Esophagus squamous epithelium (tissue), 4 donors: ENCODE data around the gene SLC33A1.

Source experiments
- CTCF ChIP-seq, 6 experiments: fragments of 450-650 bp in 4 of 6; fragments of 200-600 bp in 2 of 6; sonication (generic) in 2 of 6; IDR thresholded peaks; one replicate each; pipeline ENCODE4 v1.5.1; 2016 to 2019; ENCODE audit warnings: antibody characterized with exemption in 6 of 6, mild to moderate bottlenecking in 4 of 6, moderate library complexity in 4 of 6
- POLR2A ChIP-seq, 4 donors: fragments of 450-650 bp; IDR thresholded peaks; one replicate each; pipeline ENCODE4 v1.6.1; 2017; ENCODE audit warnings: antibody characterized with exemption in 4 of 4, mild to moderate bottlenecking in 4 of 4, moderate library complexity in 3 of 4

- TF ChIP-seq CTCF (IDR thresholded peaks at IDR 0.05) (no peak), POLR2A (IDR thresholded peaks at IDR 0.05) (no peak)
Observed at GRCh38 chr3:155852341-155852740, 1.9 kb downstream of the SLC33A1 start.
